HepG2 (cell line): ENCODE measurements around the gene MID2. TPM values are rescaled to one million over a fixed set of nuclear protein-coding genes. Genes with fewer than 3 reads are reported as not detected.

ENCODE experiments used
- ATAC-seq: fragments of 200-7000 bp; cut with Tn5 transposase; 3 replicates; pipeline ENCODE4 v1.9.1; 2020; ENCODE audit warnings: mild to moderate bottlenecking, moderate library complexity
- BruUV-seq: library from RNA; stranded (reverse); fragments of 400-500 nt; replicated peaks from 2 replicates; lab custom pipeline; 2021; lab: Mats Ljungman, UMichigan
- CTCF ChIA-PET: fragments of 300-600 bp; formaldehyde crosslinking; extraction: SDS; loops from one replicate; lab custom pipeline; 2021; ENCODE audit warnings: low total read pairs, inconsistent platforms, low intra/inter-chr PET ratio; lab: Yijun Ruan, JAX
- POLR2A ChIA-PET: fragments of 350-600 bp; sonication (Branson Sonifier 250); formaldehyde crosslinking; loops from one replicate; lab custom pipeline; 2020; ENCODE audit warnings: antibody characterized with exemption, inconsistent platforms; lab: Yijun Ruan, JAX
- DNase-seq: peaks from one replicate; pipeline ENCODE4 v3.0.0-alpha.2; 2015; ENCODE audit warnings: low spot score
- FAIRE-seq: peaks from 3 replicates; lab custom pipeline; 2011; peaks lifted over from hg19 to GRCh38; lab: Jason Lieb, UNC
- H2AFZ ChIP-seq: one replicate; pipeline ENCODE4 v1.6.1; 2011; ENCODE audit warnings: low read length, inconsistent platforms
- H3K27ac ChIP-seq: fragments of 300-600 bp; 3 replicates; pipeline ENCODE4 v1.8.0; 2011; ENCODE audit warnings: mixed run types, mild to moderate bottlenecking, mixed read lengths, low read length, inconsistent platforms; ENCODE audit not compliant: insufficient read depth; ENCODE audit errors: extremely low read length
- H3K27me3 ChIP-seq, 2 experiments: fragments of 200-600 bp in 1 of 2; 2 replicates in 1 of 2; 3 replicates in 1 of 2; pipeline versions ENCODE4 v1.6.0 to v1.8.0; 2011; ENCODE audit warnings: low read length in 2 of 2, mild to moderate bottlenecking in 2 of 2, moderate library complexity in 2 of 2, inconsistent platforms in 1 of 2; ENCODE audit not compliant: insufficient read depth in 2 of 2, control insufficient read depth in 1 of 2
- H3K36me3 ChIP-seq, 2 experiments: fragments of 200-600 bp in 1 of 2; replicated peaks in 1 of 2; 2 replicates in 1 of 2; 3 replicates in 1 of 2; pipeline versions ENCODE4 v1.5.1 to v1.8.0; 2011; ENCODE audit warnings: low read length in 2 of 2, inconsistent platforms in 1 of 2; ENCODE audit not compliant: insufficient read depth in 2 of 2, control insufficient read depth in 1 of 2
- H3K4me1 ChIP-seq: 2 replicates; pipeline ENCODE4 v1.5.1; 2012; ENCODE audit warnings: low read length, inconsistent platforms; ENCODE audit not compliant: insufficient read depth
- H3K4me2 ChIP-seq: 2 replicates; pipeline ENCODE4 v1.6.0; 2011; ENCODE audit warnings: low read depth, low read length, inconsistent platforms
- H3K4me3 ChIP-seq, 3 experiments: fragments of 200-600 bp in 1 of 3; sonication (generic), shearing (Covaris generic) in 1 of 3; replicated peaks in 1 of 3; 2 replicates each; pipeline ENCODE4 v1.5.1; 2011 to 2016; ENCODE audit warnings: low read length in 3 of 3, inconsistent platforms in 2 of 3, low read depth in 2 of 3, mild to moderate bottlenecking in 2 of 3, control low read depth in 1 of 3, mixed read lengths in 1 of 3; ENCODE audit not compliant: insufficient read depth in 1 of 3
- H3K79me2 ChIP-seq: one replicate; pipeline ENCODE4 v1.6.1; 2011; ENCODE audit warnings: low read length, inconsistent platforms; ENCODE audit not compliant: insufficient read depth
- H3K9ac ChIP-seq: 2 replicates; pipeline ENCODE4 v1.6.0; 2011; ENCODE audit warnings: mild to moderate bottlenecking, low read depth, low read length, inconsistent platforms; ENCODE audit not compliant: insufficient read depth
- H3K9me3 ChIP-seq: 2 replicates; pipeline ENCODE4 v1.5.1; 2012; ENCODE audit warnings: mild to moderate bottlenecking, low read length
- H4K20me1 ChIP-seq: 2 replicates; pipeline ENCODE4 v1.6.0; 2011; ENCODE audit warnings: inconsistent platforms, mild to moderate bottlenecking, low read length, moderate library complexity; ENCODE audit not compliant: insufficient read depth
- HNF4A ChIP-seq: sonication (generic); formaldehyde crosslinking; IDR thresholded peaks from 2 replicates; pipeline ENCODE4 v1.4.0; 2020; ENCODE audit warnings: missing genetic modification reagents
- ZBTB21 ChIP-seq: sonication (generic); formaldehyde crosslinking; IDR thresholded peaks from 2 replicates; pipeline ENCODE4 v1.4.0; 2020; ENCODE audit warnings: missing genetic modification reagents
- ZFP36L1 ChIP-seq: sonication (generic); formaldehyde crosslinking; IDR thresholded peaks from 2 replicates; pipeline ENCODE4 v1.8.0; 2022; ENCODE audit warnings: mild to moderate bottlenecking, missing genetic modification reagents, moderate library complexity
- ZNF597 ChIP-seq: sonication (generic); formaldehyde crosslinking; IDR thresholded peaks from 2 replicates; pipeline ENCODE4 v1.5.0; 2020; ENCODE audit warnings: missing genetic modification reagents
- ZNF879 ChIP-seq: sonication (generic); formaldehyde crosslinking; IDR thresholded peaks from 2 replicates; pipeline ENCODE4 v1.8.1; 2023; ENCODE audit warnings: missing genetic modification reagents
- WGBS: methylation state at CpG from one replicate; pipeline ENCODE4 v1.1.6; 2017; ENCODE audit warnings: low lambda C conversion rate; 5-methylcytosine and 5-hydroxymethylcytosine counted together
- in situ Hi-C: cut with HindIII; loops from 2 replicates; pipeline ENCODE4 v1.10.0; 2017; ENCODE audit warnings: low pct_unique_long_range_greater_than_20kb; ENCODE audit not compliant: extremely low pct_ligation_motif_present
- intact Hi-C: fragments of 100-400 bp; cut with micrococcal nuclease; formaldehyde crosslinking; loops from one replicate; pipeline ENCODE4 v1.10.0; 2022; ENCODE audit not compliant: unreplicated experiment
- polyA plus RNA-seq, 8 experiments: library from polyadenylated mRNA; depleted of rRNA in 3 of 8; stranded (reverse) in 7 of 8; unstranded in 1 of 8; fragments of >200 nt; fragmentation: Illumina TruSeq in 4 of 8; extraction: Trizol in 4 of 8; gene quantifications; 2 replicates each; pipeline versions ENCODE4 v1.2.1 to v1.2.3, GENCODE V29; 2011 to 2016; ENCODE audit warnings: low read depth in 4 of 8, missing spikeins in 1 of 8, mixed read lengths in 1 of 8; ENCODE audit not compliant: insufficient read depth in 1 of 8
- total RNA-seq, 5 experiments: library from RNA; depleted of rRNA; stranded (reverse); fragments of >200 nt; fragmentation: Illumina TruSeq; extraction: Trizol; gene quantifications; 2 replicates each; pipeline ENCODE4 v1.2.3, GENCODE V29; 2016; ENCODE audit warnings: low read depth in 1 of 5
- TF ChIP-seq, protein P1 (sequence below): sonication (generic); formaldehyde crosslinking; IDR thresholded peaks from 2 replicates; pipeline ENCODE4 v1.9.0; 2021; ENCODE audit warnings: missing genetic modification reagents, borderline replicate concordance

The MID2 gene
- total and polyA plus RNA-seq, 2 of the 13 experiments (the other 11 are each of a cell fraction or from before 2014, with no cell fraction given), result 0.05 to 0.09 TPM

- no peak for FAIRE-seq
- no peaks in the 10 kb centered on the region for H3K9me3 ChIP-seq
- 84% methylated on average over 36 of the region's 48 CpGs for WGBS
- POLR2A ChIA-PET, result no interaction called here
- no peak overlapping the region for H2AFZ ChIP-seq
- CTCF ChIA-PET, result no interaction called here
- intact Hi-C loops, result no loop called here
- H3K4me2 ChIP-seq, result no peak overlapping the region
- TF ChIP-seq HNF4A (CRISPR knock-in tag), result no peak
- no peak for TF ChIP-seq ZFP36L1
- no peak for TF ChIP-seq ZNF597 (CRISPR knock-in tag)
- no peak for TF ChIP-seq ZBTB21 (CRISPR knock-in tag)
- TF ChIP-seq, all 625 proteins: peak for 0
- H3K4me1 ChIP-seq, result no peaks in the 10 kb centered on the region
- no peak overlapping the region for H3K4me3 ChIP-seq
- H4K20me1 ChIP-seq, result no peaks in the 10 kb centered on the region
- no peak overlapping the region for H3K9ac ChIP-seq
- in situ Hi-C loops, result no loop called here
- no peak for DNase-seq
- no peak overlapping the region for H3K27ac ChIP-seq
- H3K36me3 ChIP-seq, result no peaks in the 10 kb centered on the region
- H3K79me2 ChIP-seq, result no peaks in the 10 kb centered on the region
- no TSS peak for BruUV-seq
- H3K27me3 ChIP-seq, result no peaks in the 10 kb centered on the region
- no peak for ATAC-seq
Measured at GRCh38 chrX:107935664-107936433, 110.2 kb downstream of the MID2 start.

GRCh38 chrX:107936434-107936730 is 110.7 kb downstream of the MID2 start:
- Histone ChIP-seq H3K4me2 (no peak overlapping the region), H3K9me3 (no peaks in the 10 kb centered on the region), H3K27ac (no peak overlapping the region), H3K4me1 (no peaks in the 10 kb centered on the region), H3K4me3 (no peak overlapping the region), H3K79me2 (no peaks in the 10 kb centered on the region), H2AFZ (no peak overlapping the region), H3K27me3 (no peaks in the 10 kb centered on the region), H4K20me1 (no peaks in the 10 kb centered on the region), H3K36me3 (no peaks in the 10 kb centered on the region), H3K9ac (no peak overlapping the region)
- TF ChIP-seq, protein P1, sequence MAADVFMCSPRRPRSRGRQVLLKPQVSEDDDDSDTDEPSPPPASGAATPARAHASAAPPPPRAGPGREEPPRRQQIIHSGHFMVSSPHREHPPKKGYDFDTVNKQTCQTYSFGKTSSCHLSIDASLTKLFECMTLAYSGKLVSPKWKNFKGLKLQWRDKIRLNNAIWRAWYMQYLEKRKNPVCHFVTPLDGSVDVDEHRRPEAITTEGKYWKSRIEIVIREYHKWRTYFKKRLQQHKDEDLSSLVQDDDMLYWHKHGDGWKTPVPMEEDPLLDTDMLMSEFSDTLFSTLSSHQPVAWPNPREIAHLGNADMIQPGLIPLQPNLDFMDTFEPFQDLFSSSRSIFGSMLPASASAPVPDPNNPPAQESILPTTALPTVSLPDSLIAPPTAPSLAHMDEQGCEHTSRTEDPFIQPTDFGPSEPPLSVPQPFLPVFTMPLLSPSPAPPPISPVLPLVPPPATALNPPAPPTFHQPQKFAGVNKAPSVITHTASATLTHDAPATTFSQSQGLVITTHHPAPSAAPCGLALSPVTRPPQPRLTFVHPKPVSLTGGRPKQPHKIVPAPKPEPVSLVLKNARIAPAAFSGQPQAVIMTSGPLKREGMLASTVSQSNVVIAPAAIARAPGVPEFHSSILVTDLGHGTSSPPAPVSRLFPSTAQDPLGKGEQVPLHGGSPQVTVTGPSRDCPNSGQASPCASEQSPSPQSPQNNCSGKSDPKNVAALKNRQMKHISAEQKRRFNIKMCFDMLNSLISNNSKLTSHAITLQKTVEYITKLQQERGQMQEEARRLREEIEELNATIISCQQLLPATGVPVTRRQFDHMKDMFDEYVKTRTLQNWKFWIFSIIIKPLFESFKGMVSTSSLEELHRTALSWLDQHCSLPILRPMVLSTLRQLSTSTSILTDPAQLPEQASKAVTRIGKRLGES (CRISPR knock-in tag), result no peak
- no peak for TF ChIP-seq ZNF879 (CRISPR knock-in tag)
- ChIA-PET CTCF (no interaction called here), POLR2A (no interaction called here)
- in situ Hi-C loops, result no loop called here
- DNase-seq (no peak), FAIRE-seq (no peak), ATAC-seq (no peak)
- intact Hi-C loops, result no loop called here
- 85% methylated on average over 16 of the region's 16 CpGs for WGBS
- no TSS peak for BruUV-seq
